ENCODE measurements around the gene TRAF3IP1. TPM values are rescaled to one million over a fixed set of nuclear protein-coding genes. Genes with fewer than 3 reads are reported as not detected.

Gene TRAF3IP1
- total and polyA plus RNA-seq, 4 donors, result 4.0 to 9.1 (median 4.6) TPM

DNA sequence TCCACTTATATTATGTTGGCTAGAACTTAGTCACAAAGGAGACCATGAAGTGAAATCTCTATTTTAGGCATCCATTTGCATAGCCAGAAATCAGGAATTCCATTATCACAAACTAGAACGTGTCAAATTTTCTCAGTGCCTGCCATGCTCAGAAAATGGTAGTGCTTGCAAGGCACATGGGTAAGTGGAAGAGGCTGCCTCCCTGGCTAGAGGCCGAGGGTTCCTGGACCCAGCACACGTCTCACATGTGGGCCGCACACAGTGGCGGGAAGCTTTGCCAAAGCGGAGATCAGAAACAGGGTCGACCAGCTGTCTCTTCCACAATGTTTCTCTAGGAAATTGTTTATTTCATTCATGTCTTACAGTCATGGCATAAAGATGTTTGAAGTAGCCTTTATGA lies 42.3 kb downstream of the TRAF3IP1 start:
- Histone ChIP-seq H3K27ac (ENCODE audit: low read depth in 1 of 2, low read length in 2 of 2) (no peak overlapping the region), H3K36me3 (ENCODE audit: control insufficient read depth in 4 of 4, insufficient read depth in 3 of 4, low read depth in 1 of 4, low read length in 3 of 4) (peaks cover 1 to 11% (median 2%) of the 10 kb centered on the region in 4 donors), H3K27me3 (ENCODE audit: control insufficient read depth in 4 of 4, insufficient read depth in 4 of 4, low read length in 3 of 4) (no peaks in the 10 kb centered on the region), H3K9me3 (ENCODE audit: control insufficient read depth in 4 of 4, low read length in 3 of 4) (no peaks in the 10 kb centered on the region), H3K4me1 (ENCODE audit: control insufficient read depth in 4 of 4, insufficient read depth in 4 of 4, low read length in 3 of 4) (peaks cover 0 to under 1% (median 0%) of the 10 kb centered on the region in 4 donors), H3K9ac (ENCODE audit: low read depth in 1 of 2, low read length in 2 of 2) (no peak overlapping the region), H3K4me3 (ENCODE audit: low read depth in 1 of 3, low read length in 3 of 3) (no peak overlapping the region)
- no peak for DNase-seq (ENCODE audit: low spot score)
- TF ChIP-seq, protein P1, sequence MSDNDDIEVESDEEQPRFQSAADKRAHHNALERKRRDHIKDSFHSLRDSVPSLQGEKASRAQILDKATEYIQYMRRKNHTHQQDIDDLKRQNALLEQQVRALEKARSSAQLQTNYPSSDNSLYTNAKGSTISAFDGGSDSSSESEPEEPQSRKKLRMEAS (IDR thresholded peaks at IDR 0.05), result no peak
- WGBS, result 94% methylated on average over 7 of the region's 7 CpGs

GRCh38 chr2:238369591-238370040 lies 49.3 kb downstream of the TRAF3IP1 start:
- Histone ChIP-seq H3K4me3 (ENCODE audit: low read depth in 1 of 3, low read length in 3 of 3) (no peak overlapping the region), H3K27me3 (ENCODE audit: control insufficient read depth in 4 of 4, insufficient read depth in 4 of 4, low read length in 3 of 4) (no peaks in the 10 kb centered on the region), H3K9me3 (ENCODE audit: control insufficient read depth in 4 of 4, low read length in 3 of 4) (no peaks in the 10 kb centered on the region), H3K9ac (ENCODE audit: low read depth in 1 of 2, low read length in 2 of 2) (no peak overlapping the region), H3K4me1 (ENCODE audit: control insufficient read depth in 4 of 4, insufficient read depth in 4 of 4, low read length in 3 of 4) (peaks cover 0 to 3% (median 0%) of the 10 kb centered on the region in 4 donors), H3K27ac (ENCODE audit: low read depth in 1 of 2, low read length in 2 of 2) (no peak overlapping the region), H3K36me3 (ENCODE audit: control insufficient read depth in 4 of 4, insufficient read depth in 3 of 4, low read depth in 1 of 4, low read length in 3 of 4) (no peaks in the 10 kb centered on the region)
- DNase-seq (ENCODE audit: low spot score), result no peak
- TF ChIP-seq HNF4G (IDR thresholded peaks at IDR 0.05) (no peak), YY1 (IDR thresholded peaks at IDR 0.05) (no peak), FOXA1 (IDR thresholded peaks at IDR 0.05) (no peak), REST (IDR thresholded peaks at IDR 0.05) (no peak), SP1 (IDR thresholded peaks at IDR 0.05) (no peak), NR2F2 (IDR thresholded peaks at IDR 0.05) (no peak), GABPA (IDR thresholded peaks at IDR 0.05 in 1 of 2, conservative IDR thresholded peaks at IDR 0.05 in 1 of 2) (no peak), ZBTB33 (IDR thresholded peaks at IDR 0.05) (no peak), RXRA (IDR thresholded peaks at IDR 0.05) (no peak), TAF1 (conservative IDR thresholded peaks at IDR 0.05) (no peak), FOXA2 (IDR thresholded peaks at IDR 0.05) (no peak), ATF3 (IDR thresholded peaks at IDR 0.05) (no peak)
- TF ChIP-seq, protein P2, sequence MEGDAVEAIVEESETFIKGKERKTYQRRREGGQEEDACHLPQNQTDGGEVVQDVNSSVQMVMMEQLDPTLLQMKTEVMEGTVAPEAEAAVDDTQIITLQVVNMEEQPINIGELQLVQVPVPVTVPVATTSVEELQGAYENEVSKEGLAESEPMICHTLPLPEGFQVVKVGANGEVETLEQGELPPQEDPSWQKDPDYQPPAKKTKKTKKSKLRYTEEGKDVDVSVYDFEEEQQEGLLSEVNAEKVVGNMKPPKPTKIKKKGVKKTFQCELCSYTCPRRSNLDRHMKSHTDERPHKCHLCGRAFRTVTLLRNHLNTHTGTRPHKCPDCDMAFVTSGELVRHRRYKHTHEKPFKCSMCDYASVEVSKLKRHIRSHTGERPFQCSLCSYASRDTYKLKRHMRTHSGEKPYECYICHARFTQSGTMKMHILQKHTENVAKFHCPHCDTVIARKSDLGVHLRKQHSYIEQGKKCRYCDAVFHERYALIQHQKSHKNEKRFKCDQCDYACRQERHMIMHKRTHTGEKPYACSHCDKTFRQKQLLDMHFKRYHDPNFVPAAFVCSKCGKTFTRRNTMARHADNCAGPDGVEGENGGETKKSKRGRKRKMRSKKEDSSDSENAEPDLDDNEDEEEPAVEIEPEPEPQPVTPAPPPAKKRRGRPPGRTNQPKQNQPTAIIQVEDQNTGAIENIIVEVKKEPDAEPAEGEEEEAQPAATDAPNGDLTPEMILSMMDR (IDR thresholded peaks at IDR 0.05; ENCODE audit: low read depth, low read length, missing input control), result no peak
- TF ChIP-seq, protein P1 (IDR thresholded peaks at IDR 0.05), result no peak
- WGBS, result 80% methylated on average over 10 of the region's 10 CpGs

Data from liver (tissue), 9 donors.